Measurements from ENCODE around the gene DOCK9. TPM values are rescaled to one million over a fixed set of nuclear protein-coding genes. Genes with fewer than 3 reads are reported as not detected.

Gene DOCK9
- total and polyA plus RNA-seq, 4 donors, result 48.8 to 193 (median 133) TPM

- H3K27ac ChIP-seq (ENCODE audit: low read depth in 1 of 2, low read length in 1 of 2), result no peak overlapping the region
- H3K4me1 ChIP-seq (ENCODE audit: control insufficient read depth in 5 of 5, insufficient read depth in 5 of 5, low read length in 5 of 5), result peaks cover 0 to 14% (median 9%) of the 10 kb centered on the region in 5 donors
- H3K4me3 ChIP-seq, result no peak overlapping the region
- DNase-seq, result peak in 2 of 3 donors; percentile 47 to 65
- no peaks in the 10 kb centered on the region for H3K27me3 ChIP-seq (ENCODE audit: control insufficient read depth in 3 of 3, insufficient read depth in 3 of 3, low read length in 2 of 3)
- ATAC-seq (ENCODE audit: insufficient read depth, low FRiP score), result no peak
- WGBS, 2 donors, result 93 to 98% methylated on average over 3 of the region's 3 CpGs
- H3K9ac ChIP-seq (ENCODE audit: insufficient read depth in 1 of 2, low read length in 2 of 2), result no peak overlapping the region
- no peak for TF ChIP-seq CTCF (IDR thresholded peaks at IDR 0.05; ENCODE audit: control extremely low read depth, extremely low read depth)
- H3K9me3 ChIP-seq (ENCODE audit: control insufficient read depth in 4 of 4, insufficient read depth in 3 of 4, low read length in 3 of 4), result no peaks in the 10 kb centered on the region
- no peaks in the 10 kb centered on the region for H3K36me3 ChIP-seq (ENCODE audit: control insufficient read depth in 4 of 4, insufficient read depth in 4 of 4, low read length in 4 of 4)
Observed at GRCh38 chr13:98942997-98943396, 34.9 kb downstream of the DOCK9 start.

GRCh38 chr13:98942485-98942884, 35.4 kb downstream of the DOCK9 start:
- Histone ChIP-seq H3K9ac (ENCODE audit: insufficient read depth in 1 of 2, low read length in 2 of 2) (no peak overlapping the region), H3K27me3 (ENCODE audit: control insufficient read depth in 3 of 3, insufficient read depth in 3 of 3, low read length in 2 of 3) (no peaks in the 10 kb centered on the region), H3K36me3 (ENCODE audit: control insufficient read depth in 4 of 4, insufficient read depth in 4 of 4, low read length in 4 of 4) (no peaks in the 10 kb centered on the region), H3K9me3 (ENCODE audit: control insufficient read depth in 4 of 4, insufficient read depth in 3 of 4, low read length in 3 of 4) (no peaks in the 10 kb centered on the region), H3K4me1 (ENCODE audit: control insufficient read depth in 5 of 5, insufficient read depth in 5 of 5, low read length in 5 of 5) (peaks cover 0 to 14% (median 12%) of the 10 kb centered on the region in 5 donors), H3K4me3 (no peak overlapping the region), H3K27ac (ENCODE audit: low read depth in 1 of 2, low read length in 1 of 2) (no peak overlapping the region)
- TF ChIP-seq CTCF (IDR thresholded peaks at IDR 0.05; ENCODE audit: control extremely low read depth, extremely low read depth), result no peak
- WGBS, 2 donors, result 98 to 99% methylated on average over 7 of the region's 7 CpGs
- no peak for DNase-seq
- ATAC-seq (ENCODE audit: insufficient read depth, low FRiP score), result no peak

- Histone ChIP-seq H3K27me3 (ENCODE audit: control insufficient read depth in 3 of 3, insufficient read depth in 3 of 3, low read length in 2 of 3) (no peaks in the 10 kb centered on the region), H3K4me3 (no peak overlapping the region), H3K4me1 (ENCODE audit: control insufficient read depth in 5 of 5, insufficient read depth in 5 of 5, low read length in 5 of 5) (peaks cover 0 to 12% (median 9%) of the 10 kb centered on the region in 5 donors), H3K9ac (ENCODE audit: insufficient read depth in 1 of 2, low read length in 2 of 2) (no peak overlapping the region), H3K27ac (ENCODE audit: low read depth in 1 of 2, low read length in 1 of 2) (no peak overlapping the region), H3K9me3 (ENCODE audit: control insufficient read depth in 4 of 4, insufficient read depth in 3 of 4, low read length in 3 of 4) (no peaks in the 10 kb centered on the region), H3K36me3 (ENCODE audit: control insufficient read depth in 4 of 4, insufficient read depth in 4 of 4, low read length in 4 of 4) (no peaks in the 10 kb centered on the region)
- no peak for TF ChIP-seq CTCF (IDR thresholded peaks at IDR 0.05; ENCODE audit: control extremely low read depth, extremely low read depth)
- 85 to 89% methylated on average over 4 of the region's 4 CpGs for WGBS, 2 donors
- no peak for ATAC-seq (ENCODE audit: insufficient read depth, low FRiP score)
- no peak for DNase-seq
Observed at GRCh38 chr13:98941536-98941935, 36.3 kb downstream of the DOCK9 start.

- Histone ChIP-seq H3K9me3 (ENCODE audit: control insufficient read depth in 4 of 4, insufficient read depth in 3 of 4, low read length in 3 of 4) (no peaks in the 10 kb centered on the region), H3K4me3 (no peak overlapping the region), H3K4me1 (ENCODE audit: control insufficient read depth in 5 of 5, insufficient read depth in 5 of 5, low read length in 5 of 5) (peaks cover 0 to 12% (median 8%) of the 10 kb centered on the region in 5 donors), H3K36me3 (ENCODE audit: control insufficient read depth in 4 of 4, insufficient read depth in 4 of 4, low read length in 4 of 4) (no peaks in the 10 kb centered on the region), H3K27me3 (ENCODE audit: control insufficient read depth in 3 of 3, insufficient read depth in 3 of 3, low read length in 2 of 3) (no peaks in the 10 kb centered on the region), H3K9ac (ENCODE audit: insufficient read depth in 1 of 2, low read length in 2 of 2) (no peak overlapping the region), H3K27ac (ENCODE audit: low read depth in 1 of 2, low read length in 1 of 2) (no peak overlapping the region)
- DNase-seq (no peak), ATAC-seq (ENCODE audit: insufficient read depth, low FRiP score) (no peak)
- no peak for TF ChIP-seq CTCF (IDR thresholded peaks at IDR 0.05; ENCODE audit: control extremely low read depth, extremely low read depth)
- 52 to 70% methylated on average over 5 of the region's 5 CpGs for WGBS, 2 donors
Observed at GRCh38 chr13:98941126-98941525, 36.7 kb downstream of the DOCK9 start.

Data from lung (tissue), 12 donors.